Left kidney (tissue), 2 donors: ENCODE measurements around the gene ORAI3. TPM values are rescaled to one million over a fixed set of nuclear protein-coding genes. Genes with fewer than 3 reads are reported as not detected.

Experiments
- DNase-seq: peaks from one replicate; pipeline ENCODE4 v3.0.0-alpha.2; 2013
- polyA plus RNA-seq: library from polyadenylated mRNA; unstranded; fragments of 120-200 nt; gene quantifications from one replicate; pipeline ENCODE4 v1.2.1, GENCODE V29; 2013; ENCODE audit not compliant: insufficient read length

The ORAI3 gene
- polyA plus RNA-seq, 1 donor = 17.2 TPM

DNA sequence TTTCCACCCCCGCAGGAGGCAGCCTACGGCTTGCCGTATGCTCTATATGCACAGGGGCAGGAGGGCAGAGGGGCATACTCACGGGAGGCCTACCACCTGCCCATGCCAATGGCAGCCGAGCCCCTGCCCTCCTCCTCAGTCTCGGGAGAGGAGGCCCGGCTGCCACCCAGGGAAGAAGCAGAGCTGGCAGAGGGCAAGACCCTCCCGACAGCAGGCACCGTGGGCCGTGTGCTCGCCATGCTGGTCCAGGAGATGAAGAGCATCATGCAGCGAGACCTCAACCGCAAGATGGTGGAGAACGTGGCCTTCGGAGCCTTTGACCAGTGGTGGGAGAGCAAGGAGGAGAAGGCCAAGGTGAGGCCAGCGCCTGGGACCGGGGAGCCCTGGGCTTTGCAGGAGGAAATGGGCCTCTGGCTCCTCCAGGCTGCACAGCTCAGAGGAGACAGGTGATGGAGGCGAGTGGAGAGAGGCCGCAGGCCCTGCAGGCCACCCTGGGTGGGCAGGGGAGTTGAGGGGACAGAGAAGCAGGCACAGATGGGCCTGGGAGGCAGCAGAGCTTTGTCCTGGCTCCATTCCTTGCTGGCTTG lies 17.3 kb downstream of the ORAI3 start:
- DNase-seq = no peak

- DNase-seq = no peak
Measured at GRCh38 chr16:30967795-30968194, 18.9 kb downstream of the ORAI3 start.

DNA sequence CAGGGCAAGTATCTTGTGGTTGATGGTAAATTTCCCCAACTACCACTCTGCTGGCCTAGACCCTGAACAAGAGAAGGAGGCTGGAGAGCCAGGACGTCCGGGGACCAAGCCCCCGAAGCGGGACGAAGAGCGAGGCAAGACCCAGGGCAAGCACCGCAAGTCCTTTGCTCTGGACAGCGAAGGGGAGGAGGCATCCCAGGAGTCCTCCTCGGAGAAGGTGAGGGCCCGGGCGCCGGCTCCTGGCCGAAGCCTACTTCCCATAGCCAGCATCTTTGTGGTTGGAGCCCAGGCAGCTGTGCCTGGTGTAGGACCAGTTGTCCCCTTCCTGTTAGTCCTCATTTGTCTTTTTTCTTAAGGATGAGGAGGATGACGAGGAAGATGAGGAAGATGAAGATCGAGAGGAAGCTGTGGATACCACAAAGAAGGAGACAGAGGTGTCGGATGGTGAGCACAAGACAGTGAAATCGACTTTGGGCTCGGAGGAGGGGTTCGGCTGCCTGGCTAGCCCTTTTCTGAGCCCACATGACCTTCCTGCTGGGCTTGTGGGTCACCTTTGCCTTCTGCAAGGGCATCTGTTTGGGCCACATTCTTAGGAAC lies 20.5 kb downstream of the ORAI3 start:
- DNase-seq = no peak

- no peak for DNase-seq
Measured at GRCh38 chr16:30971298-30971697, 22.4 kb downstream of the ORAI3 start.

- DNase-seq = no peak
Measured at GRCh38 chr16:30972872-30973271, 24.0 kb downstream of the ORAI3 start.

GRCh38 chr16:30974348-30974747 lies 25.5 kb downstream of the ORAI3 start:
- DNase-seq = no peak

GRCh38 chr16:30976486-30976885 lies 27.6 kb downstream of the ORAI3 start:
- DNase-seq = no peak

- no peak for DNase-seq
Measured at GRCh38 chr16:30977502-30977901, 28.6 kb downstream of the ORAI3 start.

- no peak for DNase-seq
Measured at GRCh38 chr16:30979170-30980022, 30.5 kb downstream of the ORAI3 start.

DNA sequence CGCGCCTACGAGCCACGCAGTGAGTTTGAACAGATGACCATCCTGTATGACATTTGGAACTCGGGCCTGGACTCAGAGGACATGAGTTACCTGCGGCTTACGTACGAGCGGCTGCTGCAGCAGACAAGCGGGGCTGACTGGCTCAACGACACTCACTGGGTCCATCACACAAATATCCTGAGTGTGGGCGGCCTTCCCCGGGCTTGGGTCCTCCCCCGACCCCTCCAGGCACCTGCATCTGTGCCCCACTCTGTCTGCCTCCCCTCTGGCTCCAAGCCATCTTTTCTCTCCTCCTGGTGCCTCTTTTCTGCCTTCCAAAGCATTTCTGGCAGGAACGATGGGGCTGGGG lies 31.1 kb downstream of the ORAI3 start:
- no peak for DNase-seq

DNA sequence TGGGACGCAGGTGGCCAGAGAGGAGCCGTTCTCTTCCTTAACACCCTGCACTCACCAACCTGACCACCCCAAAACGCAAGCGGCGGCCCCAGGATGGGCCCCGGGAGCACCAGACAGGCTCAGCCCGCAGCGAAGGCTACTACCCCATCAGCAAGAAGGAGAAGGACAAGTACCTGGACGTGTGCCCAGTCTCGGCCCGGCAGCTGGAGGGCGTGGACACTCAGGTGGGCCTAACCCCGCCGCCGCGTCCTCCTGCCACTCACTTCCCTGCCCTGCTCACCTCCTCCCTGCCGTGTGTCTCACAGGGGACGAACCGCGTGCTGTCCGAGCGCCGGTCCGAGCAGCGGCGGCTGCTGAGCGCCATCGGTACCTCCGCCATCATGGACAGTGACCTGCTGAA lies 31.6 kb downstream of the ORAI3 start:
- no peak for DNase-seq

DNA sequence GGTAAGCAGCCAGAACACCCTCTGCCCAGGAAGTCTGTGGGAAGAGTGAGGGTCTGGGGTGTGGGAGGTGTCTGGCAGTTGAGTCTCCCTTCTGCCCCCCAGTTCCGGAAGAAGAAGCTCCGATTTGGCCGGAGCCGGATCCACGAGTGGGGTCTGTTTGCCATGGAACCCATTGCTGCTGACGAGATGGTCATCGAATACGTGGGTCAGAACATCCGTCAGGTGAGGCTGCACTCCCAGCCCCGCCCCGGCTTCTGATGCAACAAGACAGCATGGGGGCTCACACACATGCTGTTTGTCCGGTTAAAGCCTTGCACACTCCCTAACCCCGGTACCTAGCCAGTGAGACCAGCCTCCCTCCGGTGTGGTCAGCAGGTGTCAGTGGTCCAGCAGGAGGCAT lies 32.1 kb downstream of the ORAI3 start:
- no peak for DNase-seq

- no peak for DNase-seq
Measured at GRCh38 chr16:30982548-30983288, 33.9 kb downstream of the ORAI3 start.

- DNase-seq = no peak
Measured at GRCh38 chr16:30983289-30983889, 34.5 kb downstream of the ORAI3 start.

GRCh38 chr16:30983898-30984610 lies 35.2 kb downstream of the ORAI3 start:
- no peak for DNase-seq

DNA sequence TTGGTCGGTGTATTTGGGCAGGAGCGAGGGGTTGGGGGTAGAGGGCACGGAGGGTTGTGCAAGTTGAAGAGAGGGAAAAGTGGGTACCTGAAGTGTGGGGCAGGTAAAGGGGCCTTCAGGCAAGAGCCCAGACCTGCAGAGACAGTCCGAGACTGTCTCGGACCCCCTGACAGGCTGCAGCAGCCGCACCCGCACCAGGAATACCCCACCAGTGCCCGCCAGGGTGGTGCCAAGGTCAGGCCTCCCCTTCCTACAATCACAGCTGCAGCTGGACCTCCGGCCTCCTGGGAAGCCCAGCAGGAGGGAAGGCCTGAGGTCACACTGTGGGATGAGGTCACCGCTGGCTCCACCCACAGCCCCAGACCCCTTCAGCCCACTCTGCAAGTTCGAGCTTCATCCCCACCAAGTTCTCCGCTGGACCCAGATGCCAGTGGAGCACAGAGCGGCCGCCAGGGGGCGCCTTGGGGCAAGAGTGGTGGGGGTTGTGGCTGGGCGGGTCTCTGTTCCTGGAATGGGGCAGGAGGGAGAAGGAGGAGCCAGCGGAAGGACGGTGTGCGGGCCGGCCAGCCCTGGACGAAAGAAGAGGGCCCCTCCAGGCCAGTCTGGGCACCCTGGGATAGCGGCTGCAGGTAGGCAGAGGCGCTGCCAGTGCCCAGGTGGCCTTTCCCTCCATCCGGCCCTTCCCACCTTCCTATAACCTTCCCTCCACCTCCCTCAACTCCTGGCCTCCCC lies 36.0 kb downstream of the ORAI3 start, which contains the start of gene HSD3B7:
Gene HSD3B7, plus strand, starts transcription at position 539 of the 732 bp plus-strand sequence. CDS start 452 bp downstream, outside the sequence.
- DNase-seq = peak; percentile 70

DNA sequence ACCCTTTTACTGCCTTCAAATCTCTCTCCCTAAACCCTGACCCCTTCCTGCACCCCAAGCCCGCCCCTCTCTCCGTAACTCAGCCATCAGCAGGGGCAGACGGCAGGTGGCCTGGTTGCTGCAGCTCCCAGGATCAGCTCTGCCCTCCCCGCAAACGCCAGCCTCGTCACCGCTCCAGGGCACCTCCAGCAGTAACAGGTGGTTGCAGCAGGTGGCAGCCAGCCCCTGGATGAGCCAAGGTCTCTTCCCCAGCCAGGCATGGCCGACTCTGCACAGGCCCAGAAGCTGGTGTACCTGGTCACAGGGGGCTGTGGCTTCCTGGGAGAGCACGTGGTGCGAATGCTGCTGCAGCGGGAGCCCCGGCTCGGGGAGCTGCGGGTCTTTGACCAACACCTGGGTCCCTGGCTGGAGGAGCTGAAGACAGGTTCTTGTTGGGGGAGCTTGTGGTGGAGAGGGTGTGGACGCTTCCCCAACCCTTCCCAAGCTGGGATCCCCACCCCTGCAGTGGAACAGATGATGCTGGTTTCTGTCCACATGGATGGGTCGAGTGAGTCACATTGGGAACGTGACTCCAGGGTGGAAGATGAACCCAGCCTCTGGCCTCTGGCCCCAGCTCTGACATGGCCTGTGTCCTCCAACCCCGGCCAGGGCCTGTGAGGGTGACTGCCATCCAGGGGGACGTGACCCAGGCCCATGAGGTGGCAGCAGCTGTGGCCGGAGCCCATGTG lies 36.7 kb downstream of the ORAI3 start:
- peak; percentile 48 for DNase-seq

GRCh38 chr16:30986129-30986991 lies 37.5 kb downstream of the ORAI3 start:
- no peak for DNase-seq

GRCh38 chr16:30987581-30988190 lies 38.8 kb downstream of the ORAI3 start:
- DNase-seq = no peak
